SK-N-MC (cell line): ENCODE measurements around the gene GINM1.

ENCODE experiments used
- EZH2 ChIP-seq: fragments of 200-600 bp; sonication (generic); IDR thresholded peaks from one replicate; pipeline ENCODE4 v1.6.1; 2017; ENCODE audit warnings: antibody characterized with exemption
- FOXP2 ChIP-seq: optimal IDR thresholded peaks from 2 replicates; pipeline ENCODE3; 2011; ENCODE audit warnings: mild to moderate bottlenecking, moderate library complexity; ENCODE audit not compliant: insufficient read depth; ENCODE audit errors: extremely low read length, control extremely low read depth
- POLR2AphosphoS5 ChIP-seq: IDR thresholded peaks from 2 replicates; pipeline ENCODE4 v1.6.1; 2012; ENCODE audit warnings: mild to moderate bottlenecking, low read depth, low read length, borderline replicate concordance

DNA sequence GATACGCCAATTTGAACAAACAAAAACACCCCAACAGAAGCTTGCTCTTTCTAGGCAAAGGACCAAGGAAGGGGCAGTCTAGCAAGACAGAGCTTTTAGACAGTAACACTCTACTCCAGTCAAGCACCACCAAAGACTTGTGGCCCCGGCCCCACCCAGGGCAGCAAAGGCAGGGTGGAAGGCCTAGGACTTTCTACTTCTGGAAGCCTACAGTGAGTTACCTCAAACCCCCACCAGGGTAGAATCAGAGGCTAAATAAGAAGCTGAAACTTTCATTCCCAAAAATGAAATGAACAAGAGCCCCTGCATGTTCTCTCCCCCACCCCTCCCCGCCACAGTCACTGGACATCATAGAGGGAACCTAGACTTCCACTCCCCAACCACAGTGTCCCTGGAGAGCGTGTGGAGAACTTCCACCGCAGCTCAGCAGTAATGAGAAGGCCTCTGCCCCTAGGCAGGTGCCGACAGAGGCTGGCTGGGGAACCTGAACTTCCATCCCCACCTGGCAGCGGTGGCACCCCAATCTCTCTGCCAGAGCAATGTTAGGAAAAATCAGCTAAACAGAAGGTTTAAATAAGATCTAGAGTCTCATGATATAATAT lies 42.3 kb downstream of the GINM1 start:
- TF ChIP-seq POLR2AphosphoS5, result no peak
- no peak for TF ChIP-seq EZH2
- no peak for TF ChIP-seq FOXP2
